HG03469 (cell line): ENCODE results near the gene CDKN2AIP.
A peak's percentile ranks its signal among the peaks of the same experiment; 100 is the strongest.
"Not testable (repeated sequence)": the region's sequence is repeated elsewhere in the genome, so short reads cannot be mapped to it uniquely, and the experiment has no call there.

Experiments
- ATAC-seq: cut with Tn5 transposase; IDR thresholded peaks from one replicate; pipeline ENCODE4 v1.9.1; 2021; ENCODE audit warnings: mild to moderate bottlenecking, moderate library complexity, moderate number of reproducible peaks; ENCODE audit not compliant: unreplicated experiment

The CDKN2AIP gene

DNA sequence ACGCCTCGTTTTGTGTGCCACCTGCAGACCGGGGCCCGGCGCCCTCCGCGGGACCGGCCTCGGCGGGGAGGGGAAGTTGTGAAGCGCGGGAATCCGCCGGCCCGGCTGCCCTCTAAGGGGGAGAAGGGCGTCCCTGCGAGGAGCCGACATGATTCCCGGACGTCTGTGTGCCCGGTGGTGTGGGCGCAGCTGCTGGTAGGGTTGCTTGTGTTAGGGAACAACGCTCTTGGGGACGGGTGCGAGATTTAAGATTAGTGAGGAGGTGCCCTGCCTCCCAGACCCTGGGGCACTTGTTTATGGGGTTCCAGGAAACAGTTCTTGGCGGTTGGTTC lies 627 bp downstream of the CDKN2AIP start:
- ATAC-seq: no peak

- no peak for ATAC-seq
Observed at GRCh38 chr4:183447646-183448045, 3.2 kb downstream of the CDKN2AIP start.

DNA sequence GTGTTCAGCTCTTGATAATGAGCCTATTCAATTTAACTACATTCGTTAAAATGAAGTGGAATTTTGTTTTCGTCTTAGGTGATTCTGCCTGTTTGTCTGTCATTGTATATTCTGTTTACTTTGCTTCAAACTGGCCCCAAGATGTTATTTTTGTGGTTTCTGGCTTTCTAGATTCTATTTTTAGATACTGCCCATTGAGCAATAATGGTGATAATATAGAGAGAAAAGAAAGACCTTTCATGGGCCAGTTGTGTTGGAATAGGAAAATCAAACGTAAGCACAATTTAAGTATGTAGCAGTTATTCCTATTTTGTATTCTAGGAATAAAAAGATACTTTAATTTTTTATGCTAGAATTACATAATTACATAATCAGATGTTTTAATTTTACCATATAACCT lies 4.0 kb downstream of the CDKN2AIP start:
- no peak for ATAC-seq

- no peak for ATAC-seq
Observed at GRCh38 chr4:183449193-183449882, 4.9 kb downstream of the CDKN2AIP start.

DNA sequence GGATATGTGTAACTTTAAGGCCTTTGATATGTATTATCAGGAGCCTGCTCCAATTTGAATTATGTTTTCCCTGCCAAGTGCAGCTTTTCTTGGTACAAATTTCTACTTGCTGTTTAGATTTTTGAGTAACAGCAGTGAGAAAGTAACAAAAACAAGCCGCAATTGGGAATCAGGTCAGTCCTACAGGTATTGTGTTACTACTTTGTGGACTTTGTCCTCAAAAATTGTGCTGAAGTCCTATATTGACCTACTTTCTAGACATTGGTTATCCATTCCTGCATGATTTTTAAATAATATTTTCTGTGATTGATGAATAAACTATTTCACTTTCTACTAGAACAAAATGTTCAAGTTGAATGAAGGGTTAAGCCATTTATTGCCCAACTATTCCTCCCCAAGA lies 5.7 kb downstream of the CDKN2AIP start:
- ATAC-seq: no peak

DNA sequence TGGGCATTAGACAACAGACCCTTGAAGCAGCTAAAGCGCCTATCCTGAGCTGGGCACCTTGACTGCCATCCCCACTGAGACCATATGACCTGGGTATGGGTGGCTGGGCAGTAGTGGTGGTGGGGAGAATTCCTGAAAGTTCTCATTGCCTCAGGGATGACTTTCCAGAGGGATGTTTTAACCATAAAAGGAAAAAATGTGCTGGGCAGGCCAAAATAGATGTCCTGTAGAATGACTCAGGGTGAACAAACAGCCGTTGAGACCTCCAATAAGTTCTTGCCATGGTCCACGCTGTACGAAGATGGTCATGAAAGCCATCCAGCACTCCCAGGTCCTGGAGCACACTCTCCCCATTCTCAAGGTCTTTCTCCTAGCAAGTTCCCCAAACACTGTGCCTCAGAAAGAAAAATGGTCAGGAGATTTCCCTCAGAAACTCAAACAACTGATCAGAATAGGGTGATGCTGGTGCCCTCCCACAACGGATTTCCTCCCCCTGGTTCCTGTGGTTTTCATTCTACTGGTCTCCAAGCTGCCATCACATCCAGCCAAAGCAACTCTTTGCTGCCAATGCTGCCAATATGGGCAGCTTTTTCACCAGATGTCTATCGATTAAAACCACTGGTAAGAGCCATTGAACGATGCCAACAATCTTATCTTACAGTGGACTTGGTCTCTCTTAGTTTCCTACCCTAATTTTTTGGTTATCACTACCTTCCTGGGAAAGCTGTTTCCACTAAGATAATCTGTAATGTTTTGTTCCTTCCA lies 11.2 kb downstream of the CDKN2AIP start:
- ATAC-seq: no peak

GRCh38 chr4:183458005-183458404 lies 13.6 kb downstream of the CDKN2AIP start:
- no peak for ATAC-seq

GRCh38 chr4:183463903-183464619 lies 19.6 kb downstream of the CDKN2AIP start:
- not testable (repeated sequence) for ATAC-seq

DNA sequence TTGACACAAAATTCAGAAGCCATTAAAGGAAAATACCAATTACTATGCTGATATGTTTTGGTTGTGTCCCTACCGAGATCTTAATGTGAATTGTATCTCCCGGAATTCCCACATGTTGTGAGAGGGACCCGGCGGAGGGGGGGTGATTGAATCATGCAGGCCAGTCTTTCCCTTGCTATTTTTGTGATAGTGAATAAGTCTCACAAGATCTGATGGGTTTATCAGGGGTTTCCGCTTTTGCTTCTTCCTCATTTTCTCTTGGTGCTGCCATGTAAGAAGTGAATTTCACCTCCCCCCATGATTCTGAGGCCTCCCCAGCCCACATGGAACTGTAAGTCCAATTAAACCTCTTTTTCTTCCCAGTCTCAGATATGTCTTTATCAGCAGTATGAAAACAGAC lies 21.4 kb downstream of the CDKN2AIP start:
- ATAC-seq: not testable (repeated sequence)

DNA sequence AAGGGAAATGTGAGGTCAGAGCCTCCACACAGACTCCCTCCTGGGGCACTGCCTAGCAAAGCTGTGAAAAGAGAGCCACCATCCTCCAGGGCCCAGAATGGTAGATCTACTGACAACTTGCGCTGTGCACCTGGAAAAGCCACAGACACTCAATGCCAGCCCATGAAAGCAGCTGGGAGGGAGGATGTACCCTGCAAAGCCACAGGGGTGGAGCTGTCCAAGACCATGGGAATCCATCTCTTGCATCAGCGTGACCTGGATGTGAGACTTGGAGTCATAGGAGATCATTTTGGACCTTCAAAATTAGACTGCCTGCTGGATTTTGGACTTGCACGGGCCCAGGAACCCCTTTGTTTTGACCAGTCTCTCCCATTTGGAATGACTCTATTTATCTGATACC lies 22.8 kb downstream of the CDKN2AIP start:
- no peak for ATAC-seq

GRCh38 chr4:183468210-183469095 lies 24.0 kb downstream of the CDKN2AIP start:
- no peak for ATAC-seq

DNA sequence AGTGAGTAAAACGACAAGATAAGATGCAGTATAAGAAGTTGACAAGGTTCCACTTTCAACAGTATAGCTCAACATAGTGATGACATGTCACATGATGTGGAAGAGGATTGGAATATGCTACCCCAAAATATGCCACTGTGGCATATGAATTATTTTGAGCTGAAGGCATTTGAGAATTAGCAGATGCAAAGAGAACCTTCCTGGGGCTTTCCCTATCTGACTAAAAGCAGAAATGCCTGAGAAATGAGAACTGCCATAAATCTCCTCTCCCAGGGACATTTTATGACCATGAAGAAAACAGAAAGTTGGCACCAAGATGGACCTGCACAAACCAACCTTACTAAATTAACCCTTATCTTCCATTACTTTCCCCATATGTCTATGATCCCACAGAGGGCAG lies 24.8 kb downstream of the CDKN2AIP start:
- no peak for ATAC-seq

DNA sequence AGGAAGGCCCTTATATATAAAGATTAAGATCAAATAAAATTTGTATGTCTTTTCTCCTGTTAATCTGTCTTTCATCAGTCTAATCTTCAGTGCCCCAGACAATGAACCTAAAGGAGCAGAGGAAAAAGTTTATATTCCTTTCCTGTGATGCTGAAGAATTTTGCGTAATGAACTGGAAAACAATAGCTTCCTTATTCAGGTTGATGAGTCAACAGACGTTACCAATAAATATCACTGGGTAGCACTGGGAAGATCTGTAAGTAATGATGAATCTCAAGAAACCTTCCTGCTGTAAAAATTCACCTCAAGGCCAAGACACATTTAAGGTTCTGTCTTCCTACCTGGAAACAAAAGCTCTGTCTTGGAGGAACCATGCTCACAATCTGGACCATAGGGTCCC lies 25.5 kb downstream of the CDKN2AIP start:
- ATAC-seq: no peak

- ATAC-seq: no peak
Observed at GRCh38 chr4:183470821-183471220, 26.4 kb downstream of the CDKN2AIP start.

DNA sequence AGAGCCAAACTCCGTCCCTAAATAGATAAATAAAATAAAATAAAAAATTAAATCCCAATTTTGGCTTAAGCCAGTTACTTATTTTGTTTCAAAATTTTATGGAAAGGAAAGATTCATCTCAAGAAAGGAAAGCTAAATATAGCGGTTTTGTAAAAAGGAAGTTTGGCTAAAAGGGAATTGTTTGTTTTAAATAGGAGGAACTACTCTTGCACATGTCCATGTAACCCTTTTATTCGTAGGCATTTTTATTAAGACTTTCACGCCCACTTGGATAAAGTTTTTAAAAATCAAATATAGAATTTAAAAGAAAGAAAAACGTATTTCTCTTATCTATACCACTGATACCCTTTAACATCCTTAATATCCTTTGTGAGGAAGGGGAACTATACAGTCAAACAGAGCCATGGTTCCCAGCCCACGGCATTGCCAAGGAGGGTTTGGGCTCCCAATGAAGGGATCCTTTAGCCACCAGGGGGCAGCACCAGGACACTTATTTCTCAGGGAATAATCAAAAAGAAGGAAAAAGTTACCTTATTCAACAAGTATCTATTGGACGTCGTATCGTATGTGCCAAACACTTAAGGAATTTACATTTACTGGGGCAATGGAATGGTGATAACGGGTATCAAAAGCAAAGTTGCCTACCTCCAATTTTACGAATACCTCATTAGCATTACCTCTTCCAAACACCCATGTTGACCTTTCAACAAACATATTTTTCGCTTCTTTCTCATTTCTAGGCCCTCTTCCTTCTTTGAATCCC lies 27.7 kb downstream of the CDKN2AIP start:
- peak; percentile 50 for ATAC-seq

GRCh38 chr4:183478123-183478522 lies 33.7 kb downstream of the CDKN2AIP start:
- no peak for ATAC-seq

GRCh38 chr4:183478926-183479325 lies 34.5 kb downstream of the CDKN2AIP start:
- ATAC-seq: no peak

DNA sequence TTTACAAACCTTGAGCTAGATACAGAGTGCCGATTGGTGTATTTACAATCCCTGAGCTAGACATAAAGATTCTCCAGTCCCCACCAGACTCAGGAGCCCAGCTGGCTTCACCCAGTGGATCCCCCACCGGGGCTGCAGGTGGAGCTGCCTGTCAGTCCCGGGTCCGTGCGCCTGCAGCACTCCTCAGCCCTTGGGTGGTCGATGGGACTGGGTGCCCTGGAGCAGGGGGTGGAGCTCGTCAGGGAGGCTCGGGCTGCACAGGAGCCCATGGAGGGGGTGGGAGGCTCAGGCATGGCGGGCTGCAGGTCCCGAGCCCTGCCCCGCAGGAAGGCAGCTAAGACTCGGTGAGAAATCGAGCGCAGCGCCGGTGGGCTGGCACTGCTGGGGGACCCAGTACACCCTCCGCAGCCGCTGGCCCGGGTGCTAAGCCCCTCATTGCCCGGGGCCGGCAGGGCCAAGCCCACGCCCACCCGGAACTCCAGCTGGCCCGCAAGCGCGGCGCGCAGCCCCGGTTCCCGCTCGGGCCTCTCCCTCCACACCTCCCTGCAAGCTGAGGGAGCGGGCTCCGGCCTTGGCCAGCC lies 38.2 kb downstream of the CDKN2AIP start:
- not testable (repeated sequence) for ATAC-seq

GRCh38 chr4:183483997-183484396 lies 39.6 kb downstream of the CDKN2AIP start:
- no peak for ATAC-seq
